ENCODE measurements around the gene SHKBP1. TPM values are rescaled to one million over a fixed set of nuclear protein-coding genes. Genes with fewer than 3 reads are reported as not detected.
A peak's percentile ranks its signal among the peaks of the same experiment; 100 is the strongest.

The SHKBP1 gene
- total and polyA plus RNA-seq, 3 donors from 2014 or later = 35.6 to 56.3 (median 37.2) TPM

DNA sequence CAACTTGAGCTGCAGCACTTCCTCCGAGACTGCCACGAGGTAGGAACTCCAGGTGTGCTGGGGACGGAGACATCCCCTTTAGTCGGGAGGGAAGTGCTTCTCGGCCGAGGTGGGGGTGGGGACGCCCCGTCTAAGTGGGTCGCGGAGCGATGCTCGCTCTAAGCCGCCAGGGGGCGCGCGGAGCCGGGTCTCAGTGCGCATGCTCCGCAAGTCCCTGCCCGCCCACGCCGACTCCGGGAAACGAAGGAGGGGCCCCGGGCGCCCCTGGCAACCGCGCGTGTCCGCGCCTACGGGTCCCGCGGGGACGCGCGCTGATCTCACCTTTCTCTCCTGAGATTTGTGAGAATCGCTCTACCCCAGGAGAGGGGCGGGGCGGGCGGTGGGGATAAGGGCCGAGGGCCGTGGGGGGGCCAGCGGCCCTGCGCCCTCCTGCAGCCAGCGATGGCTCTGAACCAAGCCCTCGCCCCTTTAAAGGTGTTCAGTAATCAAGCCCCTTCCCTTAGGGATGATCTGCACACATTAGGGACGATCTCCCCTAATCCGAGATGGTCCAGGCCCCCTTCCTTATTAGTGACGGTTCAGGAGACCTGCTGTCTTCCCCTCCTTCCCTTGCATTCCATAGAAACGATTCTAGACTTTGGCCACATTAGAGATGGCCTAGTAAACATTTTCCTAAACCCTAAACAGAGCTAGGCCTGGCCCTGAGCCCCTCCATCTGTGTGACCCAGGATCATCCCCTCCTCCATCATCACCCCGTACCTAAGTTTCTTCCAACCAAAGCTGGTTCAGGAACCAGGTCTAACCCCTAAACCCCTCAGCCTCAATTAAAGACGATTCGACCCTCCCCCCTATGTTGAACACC is 47.3 kb upstream of the SHKBP1 start:
- H3K27ac ChIP-seq = peak overlapping the region; percentile 31 to 80
- 2 to 12% methylated on average over 9 to 51 of the region's 54 CpGs for WGBS, 2 donors

DNA sequence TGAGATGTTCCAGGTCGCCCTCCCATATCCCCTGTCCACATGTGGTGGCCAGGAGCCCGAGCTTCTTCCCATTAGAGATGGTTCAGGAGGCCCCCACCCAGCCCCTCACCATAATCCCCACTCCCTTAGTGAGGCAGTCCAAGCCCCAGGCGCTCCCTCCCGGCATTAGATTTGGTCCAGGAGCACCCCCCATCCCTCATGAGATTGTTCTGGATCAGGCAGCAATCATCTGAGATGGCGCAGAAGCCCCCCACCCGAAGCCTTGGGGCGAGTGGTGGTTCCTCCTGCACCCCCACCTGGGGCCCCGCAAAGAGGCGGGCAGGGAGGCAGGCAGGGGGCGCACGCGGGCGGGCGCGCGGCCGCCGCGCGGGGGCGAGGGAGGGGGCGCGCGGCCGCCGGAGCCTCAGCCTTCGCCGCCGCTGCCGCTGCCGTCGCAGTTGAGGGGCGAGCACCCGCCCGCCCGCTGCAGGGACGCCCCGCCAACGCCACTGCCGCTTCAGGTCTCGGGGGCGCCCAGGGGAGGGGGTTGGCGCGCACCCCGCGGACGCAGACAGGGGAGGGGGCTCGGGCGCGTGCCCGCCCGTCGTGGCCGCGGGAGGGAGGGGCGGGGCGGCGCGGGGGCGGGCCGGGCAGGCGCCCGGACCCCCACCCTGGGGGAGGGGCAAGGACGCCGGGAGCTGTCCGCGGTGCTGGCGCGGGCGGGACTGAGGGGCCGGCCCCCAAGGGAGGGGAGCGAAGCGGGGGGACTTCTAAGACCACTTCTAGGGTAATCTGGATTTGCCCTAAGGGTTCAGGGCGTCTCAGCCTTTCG is 46.4 kb upstream of the SHKBP1 start:
- Histone ChIP-seq H3K36me3 (ENCODE audit: low read depth, missing control alignments) (no peaks in the 10 kb centered on the region), H3K4me1 (peaks cover 11% of the 10 kb centered on the region), H3K27ac (peak overlapping the region in 1 of 2 donors; percentile 80), H3K9me3 (no peaks in the 10 kb centered on the region), H3K27me3 (no peaks in the 10 kb centered on the region), H3K4me3 (peak overlapping the region; percentile 49 to 59)
- DNase-seq = peak; percentile 57
- 1 to 5% methylated on average over 13 to 44 of the region's 75 CpGs for WGBS, 2 donors
- intact Hi-C loops (cut with DNase I; ENCODE audit: low total_unique reads) = loop anchor here (2.0 kb wide), 1 partner anchor 71 kb away; the partner anchor contains the start of gene LTBP4
- no peak for TF ChIP-seq POLR2A (IDR thresholded peaks at IDR 0.05)
- TF ChIP-seq CTCF (IDR thresholded peaks at IDR 0.05) = peak in 1 of 3 experiments; percentile 49

More for the DNA sequence above, 47.3 kb upstream of the SHKBP1 start:
- TF ChIP-seq CTCF (IDR thresholded peaks at IDR 0.05) = peak; percentile 96 to 98 (median 96)
- no peak for TF ChIP-seq POLR2A (IDR thresholded peaks at IDR 0.05)
- Histone ChIP-seq H3K27me3 (no peaks in the 10 kb centered on the region), H3K36me3 (ENCODE audit: low read depth, missing control alignments) (no peaks in the 10 kb centered on the region), H3K4me1 (peaks cover 11% of the 10 kb centered on the region), H3K4me3 (peak overlapping the region; percentile 49 to 59), H3K9me3 (no peaks in the 10 kb centered on the region)
- intact Hi-C loops (cut with DNase I; ENCODE audit: low total_unique reads) = no loop called here
- peak; percentile 91 for DNase-seq

- Histone ChIP-seq H3K4me1 (peaks cover 11% of the 10 kb centered on the region), H3K36me3 (ENCODE audit: low read depth, missing control alignments) (no peaks in the 10 kb centered on the region), H3K9me3 (no peaks in the 10 kb centered on the region), H3K27me3 (no peaks in the 10 kb centered on the region), H3K27ac (no peak overlapping the region), H3K4me3 (no peak overlapping the region)
- intact Hi-C loops (cut with DNase I; ENCODE audit: low total_unique reads) = no loop called here
- no peak for DNase-seq
- no peak for TF ChIP-seq CTCF (IDR thresholded peaks at IDR 0.05)
- TF ChIP-seq POLR2A (IDR thresholded peaks at IDR 0.05) = no peak
- WGBS, 2 donors = 93% methylated on average over 2 of the region's 2 CpGs
These were observed 43.2 kb upstream of the SHKBP1 start for GRCh38 chr19:40533508-40533907.

DNA sequence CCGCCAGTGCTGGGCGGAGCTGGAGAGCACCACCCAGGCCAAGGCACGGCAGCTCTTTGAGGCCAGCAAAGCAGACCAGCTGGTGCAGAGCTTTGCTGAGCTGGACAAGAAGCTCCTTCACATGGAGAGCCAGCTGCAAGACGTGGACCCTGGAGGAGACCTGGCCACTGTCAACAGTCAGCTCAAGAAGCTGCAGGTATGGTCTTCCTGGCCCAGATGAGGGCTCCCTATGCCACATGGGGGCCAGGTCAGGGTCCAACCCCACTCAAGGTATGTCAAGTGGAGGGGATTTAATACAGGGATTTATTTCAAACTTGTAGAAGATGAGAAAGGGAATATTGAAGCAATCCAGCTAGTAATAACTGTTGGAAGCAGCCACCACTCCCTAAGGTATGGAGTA is 42.5 kb upstream of the SHKBP1 start:
- Histone ChIP-seq H3K4me3 (no peak overlapping the region), H3K9me3 (no peaks in the 10 kb centered on the region), H3K36me3 (ENCODE audit: low read depth, missing control alignments) (no peaks in the 10 kb centered on the region), H3K27me3 (no peaks in the 10 kb centered on the region), H3K27ac (no peak overlapping the region), H3K4me1 (peaks cover 11% of the 10 kb centered on the region)
- 81 to 93% methylated on average over 4 of the region's 4 CpGs for WGBS, 2 donors
- TF ChIP-seq CTCF (IDR thresholded peaks at IDR 0.05) = no peak
- no peak for TF ChIP-seq POLR2A (IDR thresholded peaks at IDR 0.05)
- DNase-seq = no peak
- intact Hi-C loops (cut with DNase I; ENCODE audit: low total_unique reads) = no loop called here

Measured in testis (tissue), 3 donors.